Measurements from ENCODE around the gene ADAP1. TPM values are rescaled to one million over a fixed set of nuclear protein-coding genes. Genes with fewer than 3 reads are reported as not detected.

The ADAP1 gene
- total and polyA plus RNA-seq, 12 donors, result 0.29 to 60.2 (median 9.3) TPM

GRCh38 chr7:999941-1000935, 45.8 kb upstream of the ADAP1 start:
- intact Hi-C loops (cut with DNase I), result loop anchor here in 1 of 2 donors (10.0 kb wide), 1 partner anchor 175 kb away; no protein-coding TSS in a partner anchor
- Histone ChIP-seq H3K4me3 (no peak overlapping the region), H3K9me3 (replicated peaks in 1 of 3) (no peaks in the 10 kb centered on the region), H3K4me1 (replicated peaks in 1 of 2) (peaks cover 0 to 4% of the 10 kb centered on the region in 2 donors), H3K27me3 (no peaks in the 10 kb centered on the region), H3K36me3 (replicated peaks in 1 of 2) (peaks cover 0 to 3% of the 10 kb centered on the region in 2 donors), H3K27ac (no peak overlapping the region)
- DNase-seq, result no peak
- TF ChIP-seq POLR2A (IDR thresholded peaks at IDR 0.05), result no peak
- TF ChIP-seq CTCF (IDR thresholded peaks at IDR 0.05), result no peak
- 89 to 90% (median 90%) methylated on average over 17 to 52 of the region's 52 CpGs for WGBS, 4 donors

GRCh38 chr7:999149-999879, 44.8 kb upstream of the ADAP1 start:
- 75 to 89% (median 86%) methylated on average over 16 to 28 of the region's 28 CpGs for WGBS, 4 donors
- Histone ChIP-seq H3K27me3 (no peaks in the 10 kb centered on the region), H3K4me3 (no peak overlapping the region), H3K9me3 (replicated peaks in 1 of 3) (no peaks in the 10 kb centered on the region), H3K27ac (no peak overlapping the region), H3K4me1 (replicated peaks in 1 of 2) (peaks cover 0 to 2% of the 10 kb centered on the region in 2 donors), H3K36me3 (replicated peaks in 1 of 2) (peaks cover 0 to 3% of the 10 kb centered on the region in 2 donors)
- no peak for DNase-seq
- intact Hi-C loops (cut with DNase I), result loop anchor here in 1 of 2 donors (10.0 kb wide), 1 partner anchor 175 kb away; no protein-coding TSS in a partner anchor
- TF ChIP-seq POLR2A (IDR thresholded peaks at IDR 0.05), result no peak

GRCh38 chr7:997404-998395, 43.2 kb upstream of the ADAP1 start:
- Histone ChIP-seq H3K4me3 (no peak overlapping the region), H3K9me3 (replicated peaks in 1 of 3) (no peaks in the 10 kb centered on the region), H3K27ac (no peak overlapping the region), H3K27me3 (no peaks in the 10 kb centered on the region), H3K4me1 (replicated peaks in 1 of 2) (no peaks in the 10 kb centered on the region), H3K36me3 (replicated peaks in 1 of 2) (peaks cover 0 to 3% of the 10 kb centered on the region in 2 donors)
- DNase-seq, result no peak
- TF ChIP-seq CTCF (IDR thresholded peaks at IDR 0.05), result no peak
- TF ChIP-seq POLR2A (IDR thresholded peaks at IDR 0.05), result no peak
- intact Hi-C loops (cut with DNase I), result loop anchor here in 1 of 2 donors (10.0 kb wide), 1 partner anchor 177 kb away; no protein-coding TSS in a partner anchor
- 79 to 85% (median 82%) methylated on average over 25 to 45 of the region's 45 CpGs for WGBS, 4 donors

Measured in adrenal gland (tissue), 12 donors.